CD4-positive, alpha-beta T cell treated with Interleukin-15 for 4 hours (primary cell): Measurements from ENCODE around the gene ERI3.

Source experiments
- DNase-seq: peaks from one replicate; pipeline ENCODE4 v3.0.0-alpha.2; 2020; ENCODE audit warnings: low spot score

The ERI3 gene

GRCh38 chr1:44283524-44284173 lies 71.4 kb downstream of the ERI3 start:
- DNase-seq: no peak

GRCh38 chr1:44282704-44283426 lies 72.2 kb downstream of the ERI3 start:
- DNase-seq: no peak

- no peak for DNase-seq
Observed at GRCh38 chr1:44281962-44282703, 72.9 kb downstream of the ERI3 start.

GRCh38 chr1:44276901-44277300 lies 78.2 kb downstream of the ERI3 start:
- DNase-seq: no peak

- no peak for DNase-seq
Observed at GRCh38 chr1:44275991-44276405, 79.1 kb downstream of the ERI3 start.

GRCh38 chr1:44275296-44275962 lies 79.6 kb downstream of the ERI3 start:
- DNase-seq: no peak

- DNase-seq: no peak
Observed at GRCh38 chr1:44273560-44274350, 81.3 kb downstream of the ERI3 start.

GRCh38 chr1:44272992-44273391 lies 82.1 kb downstream of the ERI3 start:
- DNase-seq: no peak

- no peak for DNase-seq
Observed at GRCh38 chr1:44271646-44272045, 83.4 kb downstream of the ERI3 start.

- DNase-seq: no peak
Observed at GRCh38 chr1:44270686-44271628, 84.1 kb downstream of the ERI3 start.

- no peak for DNase-seq
Observed at GRCh38 chr1:44268054-44268453, 87.0 kb downstream of the ERI3 start.

GRCh38 chr1:44267438-44267837 lies 87.6 kb downstream of the ERI3 start:
- DNase-seq: no peak

- no peak for DNase-seq
Observed at GRCh38 chr1:44266400-44267344, 88.4 kb downstream of the ERI3 start.

- DNase-seq: no peak
Observed at GRCh38 chr1:44265656-44266358, 89.2 kb downstream of the ERI3 start.

- DNase-seq: no peak
Observed at GRCh38 chr1:44264451-44264771, 90.6 kb downstream of the ERI3 start.

GRCh38 chr1:44263568-44264450 lies 91.2 kb downstream of the ERI3 start:
- DNase-seq: no peak

- DNase-seq: no peak
Observed at GRCh38 chr1:44262816-44263567, 92.1 kb downstream of the ERI3 start.
